ENCODE data around the gene ADAM10.

DNA sequence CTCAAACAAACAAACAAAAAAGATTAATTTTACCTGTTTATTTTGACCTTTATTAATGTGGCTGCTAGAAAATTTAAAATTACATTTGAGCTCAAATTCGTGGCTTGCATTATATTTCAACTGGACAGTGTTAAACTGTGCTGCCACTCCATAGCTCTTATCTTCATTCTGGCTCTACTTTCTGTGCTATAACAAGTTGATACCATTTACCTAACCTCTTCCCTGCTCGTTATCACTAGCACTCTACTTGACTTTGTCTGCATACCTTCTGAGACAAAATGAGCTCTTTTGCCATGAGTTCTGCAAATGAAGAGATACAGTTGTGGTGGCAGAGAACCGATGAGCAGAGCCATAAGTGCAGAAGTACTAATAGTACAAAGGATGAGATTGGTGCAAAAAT is 48.0 kb upstream of the ADAM10 start:
- TF ChIP-seq, protein P1, sequence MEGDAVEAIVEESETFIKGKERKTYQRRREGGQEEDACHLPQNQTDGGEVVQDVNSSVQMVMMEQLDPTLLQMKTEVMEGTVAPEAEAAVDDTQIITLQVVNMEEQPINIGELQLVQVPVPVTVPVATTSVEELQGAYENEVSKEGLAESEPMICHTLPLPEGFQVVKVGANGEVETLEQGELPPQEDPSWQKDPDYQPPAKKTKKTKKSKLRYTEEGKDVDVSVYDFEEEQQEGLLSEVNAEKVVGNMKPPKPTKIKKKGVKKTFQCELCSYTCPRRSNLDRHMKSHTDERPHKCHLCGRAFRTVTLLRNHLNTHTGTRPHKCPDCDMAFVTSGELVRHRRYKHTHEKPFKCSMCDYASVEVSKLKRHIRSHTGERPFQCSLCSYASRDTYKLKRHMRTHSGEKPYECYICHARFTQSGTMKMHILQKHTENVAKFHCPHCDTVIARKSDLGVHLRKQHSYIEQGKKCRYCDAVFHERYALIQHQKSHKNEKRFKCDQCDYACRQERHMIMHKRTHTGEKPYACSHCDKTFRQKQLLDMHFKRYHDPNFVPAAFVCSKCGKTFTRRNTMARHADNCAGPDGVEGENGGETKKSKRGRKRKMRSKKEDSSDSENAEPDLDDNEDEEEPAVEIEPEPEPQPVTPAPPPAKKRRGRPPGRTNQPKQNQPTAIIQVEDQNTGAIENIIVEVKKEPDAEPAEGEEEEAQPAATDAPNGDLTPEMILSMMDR (IDR thresholded peaks at IDR 0.05): no peak
- TF ChIP-seq POLR2A (IDR thresholded peaks at IDR 0.05): no peak

Data from breast epithelium (tissue), 3 donors.